HG02885 (cell line): Measurements from ENCODE around the gene EIF4B.
"Not testable (repeated sequence)": the region's sequence is repeated elsewhere in the genome, so short reads cannot be mapped to it uniquely, and the experiment has no call there.

Experiments
- ATAC-seq: cut with Tn5 transposase; IDR thresholded peaks from one replicate; pipeline ENCODE4 v1.9.1; 2021; ENCODE audit warnings: mild to moderate bottlenecking; ENCODE audit not compliant: unreplicated experiment, poor library complexity

Gene EIF4B

DNA sequence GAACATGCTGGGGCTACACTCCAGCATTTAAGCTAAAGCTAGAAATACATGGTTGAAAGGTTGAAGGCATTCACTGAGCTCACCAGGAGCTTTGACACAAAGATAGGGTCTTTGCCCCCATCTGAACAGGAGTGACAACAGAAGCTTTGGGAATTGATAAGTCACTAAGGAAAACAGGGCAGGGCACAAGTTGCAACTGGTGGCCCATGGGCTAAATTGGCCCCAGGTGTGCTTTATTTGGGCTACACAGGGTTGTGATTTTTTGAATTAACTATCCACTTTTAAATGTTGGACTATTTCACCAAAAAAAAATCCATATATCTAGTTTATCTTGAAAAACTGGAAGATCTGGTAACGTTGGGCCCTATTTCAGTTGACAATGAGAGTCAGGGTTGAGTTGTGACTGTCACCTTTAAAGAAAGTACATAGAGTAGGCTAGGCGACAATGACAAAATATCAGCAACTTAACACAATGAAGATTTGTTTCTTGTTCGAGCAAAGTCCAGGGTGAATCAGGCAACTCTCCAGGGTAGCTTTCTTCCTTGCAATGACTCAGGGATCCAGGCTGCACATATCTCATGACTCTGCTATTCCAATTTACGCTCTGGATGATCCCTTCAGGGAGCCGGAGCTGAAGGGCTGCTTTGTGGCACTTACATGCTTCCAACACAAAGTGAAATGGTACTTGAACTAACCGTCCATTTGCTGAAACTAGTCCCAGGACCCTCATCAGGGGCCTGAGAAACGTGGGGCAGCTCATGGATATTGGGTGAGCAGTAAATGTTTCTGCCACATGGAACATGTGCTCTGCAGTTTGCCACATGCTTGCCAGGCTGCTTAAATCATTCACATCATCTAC lies 13.3 kb upstream of the EIF4B start:
- ATAC-seq = no peak

- ATAC-seq = no peak
Observed at GRCh38 chr12:52993558-52993869, 12.7 kb upstream of the EIF4B start.

DNA sequence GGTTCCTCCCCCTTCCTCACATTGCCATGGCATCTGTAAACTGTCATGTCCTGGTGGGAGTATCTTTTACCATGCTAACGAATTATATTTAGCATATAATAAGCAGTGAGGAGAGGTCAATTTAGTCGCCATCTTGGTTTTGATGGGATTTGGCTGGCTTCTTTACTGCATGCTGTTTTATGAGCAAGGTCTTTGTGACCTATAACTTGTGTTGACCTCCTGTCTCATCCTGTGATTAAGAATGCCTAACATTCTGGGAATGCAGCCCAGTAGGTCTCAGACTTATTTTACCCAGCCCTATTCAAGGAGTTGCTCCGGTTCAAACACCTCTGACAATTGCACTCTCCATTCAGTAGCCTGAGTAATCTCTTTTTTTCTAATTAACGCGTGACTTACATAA lies 2.1 kb upstream of the EIF4B start:
- no peak for ATAC-seq

GRCh38 chr12:53004582-53004981 lies 1.7 kb upstream of the EIF4B start:
- no peak for ATAC-seq

DNA sequence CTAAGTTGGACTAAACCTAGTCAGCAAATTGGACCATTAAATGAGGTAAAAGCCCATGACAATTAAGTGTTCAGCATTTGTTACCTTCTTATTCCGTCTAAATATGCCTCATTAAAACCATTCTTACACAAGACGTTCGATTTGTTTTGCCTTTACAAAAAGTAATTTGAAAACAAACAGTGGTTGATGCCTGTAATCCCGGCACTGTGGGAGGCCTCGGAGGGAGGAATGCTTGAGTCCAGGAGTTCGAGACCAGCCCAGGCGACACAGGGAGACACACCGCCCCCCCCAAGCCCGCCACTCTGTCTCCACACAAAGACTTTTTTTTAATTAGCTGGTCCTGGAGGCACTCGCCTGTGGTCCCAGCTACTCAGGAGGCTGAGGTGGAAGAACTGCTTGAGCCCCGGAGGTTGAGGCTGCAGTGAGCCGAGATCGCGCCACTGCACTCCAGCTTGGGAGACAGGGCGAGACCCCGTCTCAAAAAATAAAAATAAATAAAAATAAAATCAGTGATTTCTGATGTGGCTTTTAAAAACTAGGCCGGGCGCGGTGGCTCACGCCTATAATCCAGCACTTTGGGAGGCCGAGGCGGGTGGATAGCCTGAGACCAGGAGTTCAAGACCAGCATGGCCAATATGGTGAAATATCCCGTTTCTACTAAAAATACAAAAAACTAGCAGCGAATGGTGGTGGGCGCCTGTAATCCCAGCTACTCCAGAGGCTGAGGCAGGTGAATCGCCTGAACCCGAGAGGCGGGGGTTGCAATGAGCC lies 856 bp upstream of the EIF4B start:
- no peak for ATAC-seq

- peak; percentile 35 for ATAC-seq
Observed at GRCh38 chr12:53006810-53007309, 604 bp downstream of the EIF4B start.

DNA sequence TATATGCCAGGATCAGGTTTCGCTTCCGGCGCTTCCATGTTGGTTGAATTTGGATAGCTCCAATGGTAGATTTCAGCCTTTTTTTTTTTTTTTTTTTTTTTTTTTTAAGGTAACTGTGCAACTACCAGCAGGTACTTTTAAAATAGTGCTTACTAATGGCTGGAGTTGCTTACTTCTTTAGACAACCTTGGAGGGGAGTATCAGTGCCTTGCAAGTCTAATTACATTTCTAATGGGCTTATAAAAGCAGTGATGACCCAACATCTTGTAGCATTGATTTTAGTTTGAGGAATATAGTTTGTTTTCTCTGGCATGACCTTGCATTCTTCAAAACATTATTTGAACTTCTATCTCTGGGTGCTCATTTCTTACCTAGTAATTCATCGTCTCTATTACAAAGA lies 1.1 kb downstream of the EIF4B start:
- ATAC-seq = no peak

DNA sequence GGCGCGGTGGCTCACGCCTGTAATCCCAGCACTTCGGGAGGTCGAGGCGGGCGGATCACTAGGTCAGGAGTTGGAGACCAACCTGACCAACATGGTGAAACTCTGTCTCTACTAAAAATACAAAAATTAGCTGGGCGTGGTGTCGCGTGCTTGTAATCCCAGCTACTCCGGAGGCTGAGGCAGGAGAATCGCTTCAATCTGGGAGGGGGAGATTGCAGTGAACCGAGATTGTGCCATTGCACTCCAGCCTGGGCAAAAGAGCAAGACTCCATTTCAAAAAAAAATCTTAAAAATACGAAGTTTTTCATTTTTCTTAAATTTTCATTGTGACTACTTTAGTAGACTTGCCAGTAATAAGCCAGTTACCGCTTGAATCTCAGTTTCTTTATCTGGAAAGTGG lies 2.5 kb downstream of the EIF4B start:
- not testable (repeated sequence) for ATAC-seq

DNA sequence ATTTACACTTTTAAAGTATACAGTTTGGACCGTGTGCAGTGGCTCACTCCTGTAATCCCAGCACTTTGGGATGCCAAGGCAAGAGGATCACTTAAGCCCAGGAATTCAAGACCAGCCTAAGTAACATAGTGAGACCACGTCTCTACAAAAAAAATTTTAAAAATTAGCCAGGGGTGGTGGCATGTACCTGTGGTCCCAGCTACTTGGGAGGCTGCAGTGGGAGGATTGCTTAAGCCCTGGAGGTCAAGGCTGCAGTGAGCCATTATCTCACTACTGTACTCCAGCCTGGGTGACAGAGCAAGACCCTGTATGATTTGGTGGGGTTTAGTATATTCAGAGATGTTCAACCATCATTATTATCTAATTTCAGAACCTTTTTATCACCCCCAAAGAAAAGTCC lies 4.7 kb downstream of the EIF4B start:
- no peak for ATAC-seq

DNA sequence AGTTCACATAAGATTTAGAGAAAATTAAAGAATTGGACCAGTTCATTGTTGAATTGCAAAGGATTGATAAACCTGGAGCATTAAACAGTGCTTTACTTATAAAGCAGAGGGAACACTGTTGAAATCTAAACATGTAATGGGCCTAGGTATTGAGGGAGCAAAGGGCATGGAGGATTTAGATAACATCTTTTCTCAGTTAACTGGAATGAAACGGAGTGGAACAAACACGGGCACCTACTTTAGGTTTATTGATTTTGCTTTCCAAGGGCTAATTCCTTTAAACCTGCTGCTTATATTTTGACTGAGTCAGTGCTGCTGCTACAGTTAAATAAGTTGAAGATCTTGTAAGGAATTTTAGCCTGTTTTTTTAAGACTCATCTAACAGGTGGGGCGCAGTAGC lies 5.6 kb downstream of the EIF4B start:
- no peak for ATAC-seq

DNA sequence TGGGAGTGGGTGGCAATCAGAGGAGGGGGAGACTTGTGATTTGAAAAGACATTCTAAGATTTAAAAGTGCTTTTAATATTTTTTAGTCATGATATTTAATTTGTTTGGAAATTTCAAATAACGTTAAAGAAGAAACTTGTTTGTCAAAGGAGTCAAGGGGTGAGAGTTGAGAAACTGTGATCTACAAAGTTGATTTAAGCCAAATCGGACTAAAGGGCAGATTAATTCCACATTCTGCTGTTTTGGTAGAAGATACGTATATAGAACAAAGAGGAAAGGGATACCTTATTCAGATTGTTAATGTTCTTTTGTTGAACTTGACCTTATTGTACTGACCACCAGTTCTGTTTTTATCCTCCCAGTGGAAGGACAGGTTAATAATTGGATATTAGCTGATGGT lies 6.7 kb downstream of the EIF4B start:
- ATAC-seq = no peak

- ATAC-seq = no peak
Observed at GRCh38 chr12:53014709-53015108, 8.5 kb downstream of the EIF4B start.

DNA sequence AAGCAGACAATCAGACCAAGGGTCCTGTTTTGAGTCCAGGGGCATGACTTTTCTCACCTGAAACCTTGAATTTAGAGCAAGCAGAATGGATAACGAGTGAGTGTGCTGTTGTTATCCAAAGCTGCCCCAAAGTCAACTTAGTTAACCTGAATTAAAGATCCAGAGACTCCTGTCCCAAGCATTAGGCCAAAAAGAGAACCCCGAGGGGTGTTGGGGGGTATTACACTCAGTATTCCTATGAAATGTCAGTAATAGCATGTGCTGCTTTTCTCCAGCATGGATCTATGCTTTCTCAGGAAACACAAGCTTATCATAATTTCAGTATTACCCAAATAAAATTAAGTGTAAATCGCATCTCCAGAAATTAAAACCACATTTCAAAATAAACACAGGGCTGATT lies 19.0 kb downstream of the EIF4B start:
- no peak for ATAC-seq

- not testable (repeated sequence) for ATAC-seq
Observed at GRCh38 chr12:53027014-53027413, 20.8 kb downstream of the EIF4B start.

- no peak for ATAC-seq
Observed at GRCh38 chr12:53031616-53032015, 25.4 kb downstream of the EIF4B start.

- not testable (repeated sequence) for ATAC-seq
Observed at GRCh38 chr12:53033832-53034231, 27.6 kb downstream of the EIF4B start.

DNA sequence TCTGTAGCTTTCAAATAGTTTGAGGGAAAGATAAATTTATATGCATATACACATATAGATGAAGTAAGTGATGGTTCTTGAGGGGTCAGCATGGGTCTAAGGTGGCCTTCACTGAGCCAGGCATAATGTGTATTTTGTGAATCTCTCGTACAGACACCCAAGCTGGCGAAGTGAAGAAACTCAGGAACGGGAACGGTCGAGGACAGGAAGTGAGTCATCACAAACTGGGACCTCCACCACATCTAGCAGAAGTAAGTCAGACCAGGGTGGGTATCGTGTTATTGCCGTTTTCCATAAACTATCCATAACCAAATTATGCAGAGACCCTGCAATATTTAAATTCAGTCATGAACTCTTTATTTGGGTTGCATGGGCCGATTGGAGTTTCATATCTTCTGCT lies 28.2 kb downstream of the EIF4B start:
- no peak for ATAC-seq

- ATAC-seq = no peak
Observed at GRCh38 chr12:53036802-53037201, 30.5 kb downstream of the EIF4B start.

GRCh38 chr12:53039851-53040250 lies 33.6 kb downstream of the EIF4B start:
- ATAC-seq = no peak

- ATAC-seq = no peak
Observed at GRCh38 chr12:53042607-53043454, 36.6 kb downstream of the EIF4B start.
